Testis (tissue), 2 donors: ENCODE measurements around the gene ELFN2.

Source experiments
- POLR2A ChIP-seq: fragments of 450-650 bp; IDR thresholded peaks from one replicate; pipeline ENCODE4 v1.6.1; 2017; ENCODE audit warnings: antibody characterized with exemption, mild to moderate bottlenecking, moderate library complexity
- TF ChIP-seq, protein P1 (sequence below), 3 experiments: fragments of 450-650 bp in 2 of 3; fragments of 200-600 bp in 1 of 3; sonication (generic) in 1 of 3; IDR thresholded peaks; one replicate each; pipeline ENCODE4 v1.5.1; 2016 to 2019; ENCODE audit warnings: antibody characterized with exemption in 3 of 3, mild to moderate bottlenecking in 2 of 3, moderate library complexity in 1 of 3

DNA sequence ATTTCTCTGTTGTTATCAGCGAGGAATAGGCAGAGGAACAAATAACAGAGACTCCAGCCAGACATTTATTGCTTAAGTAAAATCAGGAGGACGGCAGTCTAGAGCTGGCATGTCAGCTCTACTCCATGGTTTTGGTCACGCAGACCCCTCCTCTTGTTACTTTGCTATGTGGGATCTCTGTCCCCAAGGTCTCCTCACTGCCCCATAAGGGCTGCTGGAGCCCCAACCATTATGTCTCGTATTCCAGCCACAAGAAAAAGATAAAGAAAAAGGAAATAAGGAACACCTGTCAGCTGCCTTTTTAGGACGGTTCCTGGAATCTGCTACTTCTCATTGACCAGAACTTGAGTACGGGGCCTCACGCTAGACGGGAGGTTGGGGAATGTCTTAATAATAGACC lies 70.4 kb downstream of the ELFN2 start:
- TF ChIP-seq, protein P1, sequence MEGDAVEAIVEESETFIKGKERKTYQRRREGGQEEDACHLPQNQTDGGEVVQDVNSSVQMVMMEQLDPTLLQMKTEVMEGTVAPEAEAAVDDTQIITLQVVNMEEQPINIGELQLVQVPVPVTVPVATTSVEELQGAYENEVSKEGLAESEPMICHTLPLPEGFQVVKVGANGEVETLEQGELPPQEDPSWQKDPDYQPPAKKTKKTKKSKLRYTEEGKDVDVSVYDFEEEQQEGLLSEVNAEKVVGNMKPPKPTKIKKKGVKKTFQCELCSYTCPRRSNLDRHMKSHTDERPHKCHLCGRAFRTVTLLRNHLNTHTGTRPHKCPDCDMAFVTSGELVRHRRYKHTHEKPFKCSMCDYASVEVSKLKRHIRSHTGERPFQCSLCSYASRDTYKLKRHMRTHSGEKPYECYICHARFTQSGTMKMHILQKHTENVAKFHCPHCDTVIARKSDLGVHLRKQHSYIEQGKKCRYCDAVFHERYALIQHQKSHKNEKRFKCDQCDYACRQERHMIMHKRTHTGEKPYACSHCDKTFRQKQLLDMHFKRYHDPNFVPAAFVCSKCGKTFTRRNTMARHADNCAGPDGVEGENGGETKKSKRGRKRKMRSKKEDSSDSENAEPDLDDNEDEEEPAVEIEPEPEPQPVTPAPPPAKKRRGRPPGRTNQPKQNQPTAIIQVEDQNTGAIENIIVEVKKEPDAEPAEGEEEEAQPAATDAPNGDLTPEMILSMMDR (IDR thresholded peaks at IDR 0.05): no peak
- TF ChIP-seq POLR2A: no peak
